Measurements from ENCODE around the gene NEDD4. TPM values are rescaled to one million over a fixed set of nuclear protein-coding genes. Genes with fewer than 3 reads are reported as not detected.
"Not testable (repeated sequence)": the region's sequence is repeated elsewhere in the genome, so short reads cannot be mapped to it uniquely, and the experiment has no call there.

Gene NEDD4
- total RNA-seq, 1 donor from 2014 or later = 28.4 TPM

DNA sequence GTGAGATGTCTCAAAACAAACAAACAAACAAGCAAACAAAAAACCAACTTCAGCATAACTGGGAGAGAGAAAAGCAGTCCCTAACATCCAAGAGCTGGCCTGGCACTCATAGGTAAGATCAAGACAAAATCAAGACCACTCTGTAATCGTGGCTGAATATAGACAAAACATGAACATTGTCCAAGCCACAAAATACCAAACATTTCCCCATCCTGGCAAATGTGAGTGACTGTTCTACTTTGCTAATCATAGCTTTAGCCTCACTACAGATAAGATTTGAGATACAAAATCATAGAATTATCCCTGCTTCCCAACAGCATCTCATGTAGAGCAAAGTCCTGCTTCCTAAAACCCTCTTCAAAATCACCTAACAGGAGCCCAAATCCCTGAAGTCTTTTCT, 133.7 kb downstream of the NEDD4 start:
- Mint-ChIP-seq H3K27me3 (ENCODE audit: low read depth) (no peaks in the 10 kb centered on the region), H3K4me3 (ENCODE audit: unreplicated experiment) (no peak overlapping the region), H3K4me1 (ENCODE audit: low read depth) (peaks cover 12% of the 10 kb centered on the region), H3K9me3 (ENCODE audit: low read depth) (no peaks in the 10 kb centered on the region), H3K27ac (ENCODE audit: unreplicated experiment) (no peak overlapping the region), H3K36me3 (ENCODE audit: low read depth) (peaks cover 27% of the 10 kb centered on the region)
- TF ChIP-seq, protein P1, sequence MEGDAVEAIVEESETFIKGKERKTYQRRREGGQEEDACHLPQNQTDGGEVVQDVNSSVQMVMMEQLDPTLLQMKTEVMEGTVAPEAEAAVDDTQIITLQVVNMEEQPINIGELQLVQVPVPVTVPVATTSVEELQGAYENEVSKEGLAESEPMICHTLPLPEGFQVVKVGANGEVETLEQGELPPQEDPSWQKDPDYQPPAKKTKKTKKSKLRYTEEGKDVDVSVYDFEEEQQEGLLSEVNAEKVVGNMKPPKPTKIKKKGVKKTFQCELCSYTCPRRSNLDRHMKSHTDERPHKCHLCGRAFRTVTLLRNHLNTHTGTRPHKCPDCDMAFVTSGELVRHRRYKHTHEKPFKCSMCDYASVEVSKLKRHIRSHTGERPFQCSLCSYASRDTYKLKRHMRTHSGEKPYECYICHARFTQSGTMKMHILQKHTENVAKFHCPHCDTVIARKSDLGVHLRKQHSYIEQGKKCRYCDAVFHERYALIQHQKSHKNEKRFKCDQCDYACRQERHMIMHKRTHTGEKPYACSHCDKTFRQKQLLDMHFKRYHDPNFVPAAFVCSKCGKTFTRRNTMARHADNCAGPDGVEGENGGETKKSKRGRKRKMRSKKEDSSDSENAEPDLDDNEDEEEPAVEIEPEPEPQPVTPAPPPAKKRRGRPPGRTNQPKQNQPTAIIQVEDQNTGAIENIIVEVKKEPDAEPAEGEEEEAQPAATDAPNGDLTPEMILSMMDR (IDR thresholded peaks at IDR 0.05) = no peak
- DNase-seq (ENCODE audit: low spot score) = no peak

DNA sequence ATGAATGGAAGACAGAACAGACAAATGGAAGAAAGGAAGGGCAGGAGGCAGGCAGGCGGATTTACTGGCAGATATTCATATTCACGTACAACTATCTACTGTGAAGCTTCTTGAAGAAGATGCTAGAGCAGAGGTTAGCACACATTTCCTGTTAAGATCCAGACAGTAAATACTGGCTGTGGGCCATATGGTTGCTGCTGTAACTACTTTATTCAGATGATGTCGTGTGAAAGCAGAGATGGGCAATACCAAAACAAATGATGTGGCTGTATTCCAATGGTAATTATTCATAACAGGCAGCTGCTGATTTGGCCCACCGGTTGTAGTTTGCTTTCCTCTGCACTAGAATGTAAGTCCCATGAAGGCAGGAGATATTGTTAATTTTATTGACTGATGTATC, 134.8 kb downstream of the NEDD4 start:
- Mint-ChIP-seq H3K4me3 (ENCODE audit: unreplicated experiment) (no peak overlapping the region), H3K4me1 (ENCODE audit: low read depth) (peaks cover 12% of the 10 kb centered on the region)
- DNase-seq (ENCODE audit: low spot score) = no peak

DNA sequence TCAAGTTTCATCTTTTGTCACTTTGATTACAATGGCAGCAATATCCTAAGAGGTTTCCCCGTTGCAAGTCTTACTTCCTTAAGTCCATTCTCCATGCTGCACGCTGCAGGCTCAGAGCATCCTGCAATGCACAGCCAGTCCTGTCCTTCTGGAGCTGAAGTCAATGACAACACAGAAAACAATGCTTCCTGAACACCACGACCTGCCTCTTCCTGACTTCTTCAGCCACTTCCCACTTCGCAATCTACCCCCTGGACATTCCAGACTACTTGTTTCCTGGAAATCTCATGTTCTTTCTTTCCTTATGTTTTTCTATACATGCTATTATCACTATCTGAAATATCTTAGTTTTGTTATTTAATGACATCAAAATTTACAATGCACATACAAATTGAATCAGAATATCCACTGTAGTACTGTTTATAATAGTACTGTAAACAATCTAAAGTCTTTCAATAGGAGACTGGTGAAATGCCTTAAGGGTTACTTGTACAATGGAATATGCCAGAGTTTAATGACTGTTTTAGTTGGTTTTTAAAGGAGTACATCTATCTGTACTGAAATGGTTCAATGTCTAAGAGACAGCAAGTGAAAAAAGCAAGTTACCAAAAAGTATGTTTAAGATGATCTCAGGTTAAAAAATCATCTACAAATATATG, 136.8 kb downstream of the NEDD4 start:
- no peaks in the 10 kb centered on the region for H3K27me3 Mint-ChIP-seq (ENCODE audit: low read depth)
- peaks cover 28% of the 10 kb centered on the region for H3K36me3 Mint-ChIP-seq (ENCODE audit: low read depth)
- no peak for DNase-seq (ENCODE audit: low spot score)
- no peak overlapping the region for H3K4me3 Mint-ChIP-seq (ENCODE audit: unreplicated experiment)
- H3K4me1 Mint-ChIP-seq (ENCODE audit: low read depth) = peaks cover 9% of the 10 kb centered on the region
- no peaks in the 10 kb centered on the region for H3K9me3 Mint-ChIP-seq (ENCODE audit: low read depth)
- no peak overlapping the region for H3K27ac Mint-ChIP-seq (ENCODE audit: unreplicated experiment)
- TF ChIP-seq, protein P1 (IDR thresholded peaks at IDR 0.05) = no peak

More for the DNA sequence above, 134.8 kb downstream of the NEDD4 start:
- H3K27ac Mint-ChIP-seq (ENCODE audit: unreplicated experiment) = no peak overlapping the region
- no peaks in the 10 kb centered on the region for H3K9me3 Mint-ChIP-seq (ENCODE audit: low read depth)
- no peaks in the 10 kb centered on the region for H3K27me3 Mint-ChIP-seq (ENCODE audit: low read depth)
- TF ChIP-seq, protein P1 (IDR thresholded peaks at IDR 0.05) = no peak
- peaks cover 28% of the 10 kb centered on the region for H3K36me3 Mint-ChIP-seq (ENCODE audit: low read depth)

DNA sequence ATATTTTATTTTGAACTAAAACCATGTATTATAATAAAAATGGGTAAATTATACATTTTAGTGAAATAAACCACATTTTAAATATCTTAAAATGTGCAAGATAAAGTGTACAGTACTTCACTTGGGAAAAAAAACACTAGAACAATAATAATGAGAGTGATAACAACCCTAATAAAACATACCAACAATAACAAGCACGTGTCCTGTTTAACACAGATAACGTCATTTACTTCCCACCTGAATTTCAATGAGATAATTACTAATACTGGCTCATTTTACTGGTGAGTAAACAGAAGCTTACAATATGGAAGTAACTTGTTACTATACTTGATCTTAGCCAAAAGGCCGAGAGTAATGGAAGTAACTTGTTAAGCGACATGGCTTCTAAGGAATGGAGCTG, 140.3 kb downstream of the NEDD4 start:
- TF ChIP-seq, protein P1 (IDR thresholded peaks at IDR 0.05) = no peak
- Mint-ChIP-seq H3K36me3 (ENCODE audit: low read depth) (peaks cover 15% of the 10 kb centered on the region), H3K27ac (ENCODE audit: unreplicated experiment) (no peak overlapping the region), H3K27me3 (ENCODE audit: low read depth) (no peaks in the 10 kb centered on the region), H3K9me3 (ENCODE audit: low read depth) (no peaks in the 10 kb centered on the region), H3K4me1 (ENCODE audit: low read depth) (peaks cover 5% of the 10 kb centered on the region), H3K4me3 (ENCODE audit: unreplicated experiment) (no peak overlapping the region)
- DNase-seq (ENCODE audit: low spot score) = no peak

DNA sequence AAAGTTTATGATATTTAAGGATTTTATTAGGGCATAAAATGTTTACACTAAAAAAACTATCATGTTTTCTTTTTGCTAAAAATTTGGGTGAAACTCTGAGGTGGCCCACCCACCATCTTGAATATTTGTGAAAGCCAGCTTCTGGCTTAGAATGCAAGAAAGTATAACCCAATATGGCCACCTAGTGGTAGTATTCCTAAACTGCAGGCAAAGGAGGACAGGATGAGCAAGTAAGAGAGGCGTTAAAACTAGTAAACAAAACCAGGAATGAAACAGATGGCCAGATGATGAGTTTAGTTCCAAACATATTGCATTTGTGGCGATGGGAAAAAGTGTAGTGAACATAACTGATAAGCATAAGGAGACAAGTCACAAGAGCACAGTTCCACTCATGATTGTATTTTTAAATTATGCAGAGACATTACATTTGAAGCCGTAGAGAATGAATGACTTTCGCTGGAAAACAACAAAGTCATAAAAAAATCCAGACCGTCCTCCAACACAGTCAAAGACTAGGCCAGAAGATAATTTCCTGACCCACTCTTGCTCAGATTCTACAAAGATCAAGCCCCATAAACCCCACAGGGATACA, 147.2 kb downstream of the NEDD4 start:
- peaks cover 28% of the 10 kb centered on the region for H3K36me3 Mint-ChIP-seq (ENCODE audit: low read depth)
- H3K4me3 Mint-ChIP-seq (ENCODE audit: unreplicated experiment) = no peak overlapping the region
- no peaks in the 10 kb centered on the region for H3K9me3 Mint-ChIP-seq (ENCODE audit: low read depth)
- TF ChIP-seq, protein P1 (IDR thresholded peaks at IDR 0.05) = peak; percentile 96
- H3K4me1 Mint-ChIP-seq (ENCODE audit: low read depth) = peaks cover 3% of the 10 kb centered on the region
- H3K27me3 Mint-ChIP-seq (ENCODE audit: low read depth) = no peaks in the 10 kb centered on the region
- DNase-seq (ENCODE audit: low spot score) = no peak
- no peak overlapping the region for H3K27ac Mint-ChIP-seq (ENCODE audit: unreplicated experiment)

DNA sequence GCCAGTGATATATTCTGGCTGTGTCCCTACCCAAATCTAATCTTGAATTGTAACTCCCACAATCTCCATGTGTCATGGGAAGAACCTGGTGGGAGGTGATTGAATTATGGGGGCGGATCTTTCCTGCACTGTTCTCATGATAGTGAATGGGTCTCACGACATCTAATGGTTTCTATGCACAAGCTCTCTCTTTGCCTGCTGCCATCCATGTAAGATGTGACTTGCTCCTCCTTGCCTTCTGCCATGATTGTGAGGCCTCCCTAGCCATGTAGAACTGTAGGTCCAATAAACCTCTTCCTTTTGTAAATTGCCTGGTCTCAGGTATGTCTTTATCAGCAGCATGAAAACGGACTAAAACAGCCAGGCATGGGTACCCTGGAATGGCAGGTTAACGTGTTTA, 150.5 kb downstream of the NEDD4 start:
- DNase-seq (ENCODE audit: low spot score); H3K27me3 Mint-ChIP-seq (ENCODE audit: low read depth); H3K4me3 Mint-ChIP-seq (ENCODE audit: unreplicated experiment); H3K27ac Mint-ChIP-seq (ENCODE audit: unreplicated experiment); H3K9me3 Mint-ChIP-seq (ENCODE audit: low read depth); H3K4me1 Mint-ChIP-seq (ENCODE audit: low read depth): not testable (repeated sequence)
- peaks cover 28% of the 10 kb centered on the region for H3K36me3 Mint-ChIP-seq (ENCODE audit: low read depth)

All from chondrocyte (in vitro differentiated cells).